Ramos (cell line): Measurements from ENCODE around the gene PRODH2.
"Not testable (repeated sequence)": the region's sequence is repeated elsewhere in the genome, so short reads cannot be mapped to it uniquely, and the experiment has no call there.

Experiments
- in situ Hi-C: fragments of 300-500 bp; cut with MboI; formaldehyde crosslinking; loops from one replicate; pipeline ENCODE4 v1.14.3; 2022; ENCODE audit warnings: low sequenced_read_pairs; ENCODE audit not compliant: unreplicated experiment

PRODH2 gene

GRCh38 chr19:35783469-35784434, 28.9 kb downstream of the PRODH2 start:
- in situ Hi-C loops = no loop called here

GRCh38 chr19:35782589-35782988, 30.1 kb downstream of the PRODH2 start:
- in situ Hi-C loops = no loop called here

GRCh38 chr19:35781650-35782049, 31.0 kb downstream of the PRODH2 start:
- in situ Hi-C loops = no loop called here

GRCh38 chr19:35780717-35781116, 31.9 kb downstream of the PRODH2 start:
- in situ Hi-C loops = no loop called here

GRCh38 chr19:35780058-35780457, 32.6 kb downstream of the PRODH2 start:
- in situ Hi-C loops = no loop called here

- in situ Hi-C loops = no loop called here
These were observed 33.6 kb downstream of the PRODH2 start for GRCh38 chr19:35779033-35779432.

- in situ Hi-C loops = no loop called here
These were observed 34.7 kb downstream of the PRODH2 start for GRCh38 chr19:35777961-35778360.

GRCh38 chr19:35777086-35777841, 35.4 kb downstream of the PRODH2 start:
- in situ Hi-C loops = no loop called here

- in situ Hi-C loops = no loop called here
These were observed 36.4 kb downstream of the PRODH2 start for GRCh38 chr19:35776102-35776788.

- in situ Hi-C loops = no loop called here
These were observed 37.1 kb downstream of the PRODH2 start, which contains the start of gene ARHGAP33 for GRCh38 chr19:35775298-35776101. TSS of gene ARHGAP33 (plus strand) at chr19:35775564. CDS start at chr19:35775659, 95 bp downstream.

- in situ Hi-C loops = no loop called here
These were observed 37.7 kb downstream of the PRODH2 start for GRCh38 chr19:35775046-35775297.

GRCh38 chr19:35774274-35775045, 38.2 kb downstream of the PRODH2 start:
- in situ Hi-C loops = no loop called here

GRCh38 chr19:35773020-35773806, 39.4 kb downstream of the PRODH2 start:
- in situ Hi-C loops = no loop called here

GRCh38 chr19:35772362-35772761, 40.3 kb downstream of the PRODH2 start:
- in situ Hi-C loops = not testable (repeated sequence)

GRCh38 chr19:35768082-35768421, 44.6 kb downstream of the PRODH2 start:
- in situ Hi-C loops = no loop called here

GRCh38 chr19:35767288-35768081, 45.2 kb downstream of the PRODH2 start:
- in situ Hi-C loops = no loop called here

GRCh38 chr19:35766571-35767104, 46.0 kb downstream of the PRODH2 start:
- in situ Hi-C loops = no loop called here
